Memory B cell (primary cell): Measurements from ENCODE around the gene EXD1.
"Not testable (repeated sequence)": the region's sequence is repeated elsewhere in the genome, so short reads cannot be mapped to it uniquely, and the experiment has no call there.

ENCODE experiments used
- ATAC-seq: fragments of 150-1000 bp; cut with Tn5 transposase; 2 replicates; pipeline ENCODE4 v1.10.0; 2021; ENCODE audit warnings: low read depth, mild to moderate bottlenecking, moderate library complexity
- DNase-seq, 2 donors: peaks; one replicate each; pipeline ENCODE4 v3.0.0; 2022; ENCODE audit warnings: low spot score in 2 of 2
- H3K27ac Mint-ChIP-seq: one replicate; pipeline ENCODE4 v1.8.0; 2022; ENCODE audit warnings: mild to moderate bottlenecking, moderate library complexity, mixed read lengths
- H3K27me3 Mint-ChIP-seq: one replicate; pipeline ENCODE4 v1.8.0; 2022; ENCODE audit warnings: mixed read lengths
- H3K36me3 Mint-ChIP-seq: one replicate; pipeline ENCODE4 v1.8.0; 2022; ENCODE audit warnings: mild to moderate bottlenecking, mixed read lengths
- H3K4me1 Mint-ChIP-seq: one replicate; pipeline ENCODE4 v1.8.0; 2022; ENCODE audit warnings: mixed read lengths
- H3K4me3 Mint-ChIP-seq: one replicate; pipeline ENCODE4 v1.8.0; 2022; ENCODE audit warnings: mild to moderate bottlenecking, moderate library complexity, mixed read lengths
- H3K9me3 Mint-ChIP-seq: one replicate; pipeline ENCODE4 v1.8.0; 2022; ENCODE audit warnings: mixed read lengths

The EXD1 gene

DNA sequence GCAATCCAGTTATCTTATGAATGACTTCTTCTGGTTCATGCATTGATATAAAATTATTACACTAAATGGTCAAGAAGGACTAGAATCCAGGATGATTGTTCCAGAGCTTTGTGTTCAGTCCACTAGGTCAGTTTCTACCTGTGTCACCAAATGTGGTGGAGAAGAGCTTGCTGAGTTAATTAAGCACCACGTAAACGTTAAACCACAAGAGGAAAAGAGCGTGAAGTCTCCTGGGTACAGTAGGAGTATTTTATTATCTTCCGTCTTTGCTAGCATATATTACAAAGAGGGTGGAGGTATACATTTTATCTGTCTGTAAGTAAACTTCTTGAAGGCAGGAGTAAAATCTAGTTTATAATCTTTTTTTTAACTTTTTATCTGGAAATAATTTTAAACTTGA is 24.0 kb upstream of the EXD1 start:
- Mint-ChIP-seq H3K36me3 (peaks cover 6% of the 10 kb centered on the region), H3K27ac (no peak overlapping the region), H3K4me3 (no peak overlapping the region), H3K4me1 (peaks cover 11% of the 10 kb centered on the region), H3K9me3 (no peaks in the 10 kb centered on the region), H3K27me3 (no peaks in the 10 kb centered on the region)
- ATAC-seq (no peak), DNase-seq (no peak)

DNA sequence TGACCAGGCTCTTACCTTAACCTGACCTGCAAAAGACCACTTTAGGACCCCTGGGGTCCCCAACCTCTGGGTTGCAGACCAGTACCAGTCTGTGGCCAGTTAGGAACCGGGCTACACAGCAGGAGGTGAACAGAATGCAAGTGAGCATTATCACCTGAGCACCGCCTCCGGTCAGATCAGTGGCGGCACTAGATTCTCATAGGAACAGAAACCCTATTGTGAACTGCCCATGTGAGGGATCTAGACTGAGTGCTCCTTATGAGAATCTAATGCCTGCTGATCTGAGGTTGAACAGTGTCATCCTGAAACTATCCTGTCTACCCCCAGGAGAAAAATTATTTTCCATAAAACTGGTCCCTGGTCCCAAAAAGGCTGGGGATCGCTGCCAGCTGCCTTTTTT is 20.9 kb upstream of the EXD1 start:
- H3K27ac Mint-ChIP-seq: no peak overlapping the region

DNA sequence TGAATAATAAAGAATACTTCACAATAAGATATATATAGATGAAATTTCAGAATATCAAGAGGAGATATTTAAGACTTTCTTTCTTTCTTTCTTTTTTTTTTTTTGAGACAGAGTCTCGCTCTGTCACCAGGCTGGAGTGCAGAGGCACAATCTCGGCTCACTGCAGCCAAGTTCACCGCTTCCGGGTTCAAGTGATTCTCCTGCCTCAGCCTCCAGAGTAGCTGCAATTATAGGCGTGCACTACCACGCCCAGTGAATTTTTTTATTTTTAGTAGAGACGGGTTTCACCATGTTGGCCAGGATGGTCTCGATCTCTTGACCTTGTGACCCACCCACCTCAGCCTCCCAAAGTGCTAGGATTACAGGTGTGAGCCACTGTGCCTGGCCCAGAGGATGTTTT is 20.2 kb upstream of the EXD1 start:
- not testable (repeated sequence) for H3K36me3 Mint-ChIP-seq, DNase-seq, H3K27me3 Mint-ChIP-seq, H3K4me1 Mint-ChIP-seq, H3K9me3 Mint-ChIP-seq, H3K27ac Mint-ChIP-seq, ATAC-seq, H3K4me3 Mint-ChIP-seq

More for the DNA sequence above, 20.9 kb upstream of the EXD1 start:
- ATAC-seq (no peak), DNase-seq (no peak)
- Mint-ChIP-seq H3K4me1 (peaks cover 3% of the 10 kb centered on the region), H3K9me3 (no peaks in the 10 kb centered on the region), H3K27me3 (no peaks in the 10 kb centered on the region), H3K4me3 (no peak overlapping the region), H3K36me3 (peaks cover 2% of the 10 kb centered on the region)

DNA sequence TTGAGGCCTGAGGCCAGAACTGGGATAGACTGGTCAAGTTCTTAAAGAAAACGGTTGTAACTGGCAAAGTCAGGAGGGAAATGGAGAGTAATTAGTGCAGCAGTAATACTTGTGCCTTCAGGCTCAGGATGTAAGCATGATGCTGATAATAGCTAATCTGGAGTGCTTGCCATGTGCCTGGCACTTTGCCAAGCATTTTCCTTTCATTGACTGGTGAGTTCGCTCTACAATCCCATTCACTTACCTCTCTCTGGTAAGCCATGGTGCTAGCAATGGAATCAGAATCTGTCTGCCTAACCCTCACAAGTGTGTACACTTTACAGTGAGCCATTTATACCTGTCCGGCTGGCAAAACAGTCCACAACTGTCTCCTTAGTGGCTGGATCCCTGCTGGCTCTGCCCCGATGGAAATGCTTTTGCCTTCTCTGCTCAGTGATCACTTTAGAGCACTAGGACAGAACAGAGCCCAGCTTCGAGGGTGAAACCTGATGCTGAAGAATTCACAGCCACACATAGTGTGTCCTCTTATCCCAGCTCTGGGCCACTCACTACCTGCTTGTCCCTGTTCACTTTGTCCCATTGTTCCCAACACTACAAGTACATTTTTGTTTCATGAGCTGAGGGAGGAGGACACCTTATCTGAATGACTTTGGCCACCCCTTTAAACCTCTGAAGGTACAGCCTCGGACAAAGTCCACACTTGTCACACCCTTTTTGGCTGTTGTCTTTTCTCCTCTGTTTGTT is 10.8 kb upstream of the EXD1 start:
- H3K36me3 Mint-ChIP-seq: peaks cover 8% of the 10 kb centered on the region
- H3K9me3 Mint-ChIP-seq: no peaks in the 10 kb centered on the region
- H3K4me1 Mint-ChIP-seq: peaks cover 4% of the 10 kb centered on the region
- no peaks in the 10 kb centered on the region for H3K27me3 Mint-ChIP-seq
- no peak overlapping the region for H3K27ac Mint-ChIP-seq
- ATAC-seq: no peak
- DNase-seq: no peak
- H3K4me3 Mint-ChIP-seq: no peak overlapping the region

DNA sequence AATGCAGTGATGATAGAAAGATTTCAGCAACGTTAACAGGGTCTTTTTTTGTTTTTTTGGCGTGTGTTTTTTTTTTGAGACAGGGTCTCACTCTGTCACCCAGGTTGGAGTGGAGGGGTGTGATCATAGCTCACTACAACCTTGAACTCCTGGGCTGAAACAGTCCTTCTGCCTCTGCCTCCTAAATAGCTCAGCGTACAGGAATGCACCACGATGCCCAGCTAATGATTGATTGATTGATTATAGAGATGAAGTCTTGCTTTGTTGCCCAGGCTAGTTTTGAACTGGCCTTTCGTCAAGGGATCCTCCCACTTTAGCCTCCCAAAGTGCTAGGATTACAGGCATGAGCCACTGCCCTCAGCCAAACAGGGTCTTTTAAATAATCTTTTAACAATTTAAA is 7.5 kb upstream of the EXD1 start:
- DNase-seq: no peak
- Mint-ChIP-seq H3K27me3 (no peaks in the 10 kb centered on the region), H3K27ac (no peak overlapping the region), H3K4me1 (peaks cover 11% of the 10 kb centered on the region), H3K36me3 (peaks cover 3% of the 10 kb centered on the region), H3K9me3 (no peaks in the 10 kb centered on the region), H3K4me3 (no peak overlapping the region)
- ATAC-seq: no peak

DNA sequence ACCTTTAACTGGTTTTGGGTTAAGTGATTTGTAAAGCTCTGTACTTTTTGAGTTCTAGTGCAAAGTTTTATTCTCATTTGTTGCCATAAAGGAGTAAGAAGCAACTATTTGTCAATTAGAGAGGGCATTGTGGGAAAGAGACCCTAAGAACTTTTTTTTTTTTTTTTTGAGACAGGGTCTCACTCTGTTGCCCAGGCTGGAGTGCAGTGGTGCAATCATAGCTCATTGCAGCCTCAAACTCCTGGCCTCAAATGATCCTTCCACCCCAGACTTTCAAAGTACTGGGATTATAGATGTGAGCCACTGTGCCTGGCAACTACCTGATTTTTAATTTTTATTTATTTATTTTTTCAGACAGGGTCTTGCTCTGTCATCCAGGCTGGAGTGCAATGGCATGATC is 5.4 kb upstream of the EXD1 start:
- Mint-ChIP-seq H3K4me3 (no peak overlapping the region), H3K27ac (no peak overlapping the region), H3K27me3 (no peaks in the 10 kb centered on the region), H3K4me1 (peaks cover 20% of the 10 kb centered on the region), H3K36me3 (no peaks in the 10 kb centered on the region), H3K9me3 (no peaks in the 10 kb centered on the region)
- ATAC-seq: no peak
- DNase-seq: no peak

DNA sequence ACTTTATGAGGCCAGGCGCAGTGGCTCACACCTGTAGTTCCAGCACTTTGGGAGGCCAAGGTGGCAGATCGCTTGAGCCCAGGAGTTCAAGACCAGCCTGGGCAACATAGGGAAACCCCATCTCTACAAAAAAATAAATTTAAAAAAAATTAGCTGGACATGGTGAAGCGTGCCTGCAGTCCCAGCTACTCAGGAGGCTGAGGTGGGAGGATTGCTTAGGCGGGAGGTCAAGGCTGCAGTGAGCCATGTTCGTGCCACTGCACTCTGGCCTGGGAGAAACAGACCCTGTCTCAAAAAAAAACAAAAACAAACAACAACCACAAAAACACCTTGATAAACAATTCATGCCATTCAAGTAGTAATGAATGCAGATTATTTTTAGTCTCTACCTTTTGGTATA is 4.7 kb upstream of the EXD1 start:
- not testable (repeated sequence) for H3K27ac Mint-ChIP-seq, H3K36me3 Mint-ChIP-seq, H3K27me3 Mint-ChIP-seq, ATAC-seq, H3K4me3 Mint-ChIP-seq, H3K9me3 Mint-ChIP-seq, DNase-seq
- peaks cover 20% of the 10 kb centered on the region for H3K4me1 Mint-ChIP-seq

DNA sequence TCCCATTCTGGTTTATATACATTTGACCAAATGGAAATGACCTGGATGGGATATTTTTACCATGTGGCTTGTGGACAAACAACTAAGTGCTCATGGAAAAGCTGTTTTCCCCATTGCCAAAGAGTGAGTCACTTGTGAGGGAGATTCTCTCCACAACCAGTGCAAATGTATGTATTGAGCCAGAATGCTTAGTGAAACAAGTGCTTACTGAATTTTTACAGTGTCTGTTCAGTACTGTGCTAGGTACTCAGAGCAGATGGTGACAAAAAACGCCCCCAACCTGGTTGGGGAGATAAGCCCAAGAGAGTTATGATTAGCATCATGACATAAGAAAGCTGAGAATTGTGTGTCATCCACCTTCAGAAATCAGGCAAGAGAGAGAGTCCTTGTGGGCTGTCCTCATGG is 2.8 kb upstream of the EXD1 start:
- H3K27ac Mint-ChIP-seq: no peak overlapping the region
- peaks cover 20% of the 10 kb centered on the region for H3K4me1 Mint-ChIP-seq
- H3K36me3 Mint-ChIP-seq: no peaks in the 10 kb centered on the region
- ATAC-seq (no peak), DNase-seq (no peak)
- H3K4me3 Mint-ChIP-seq: no peak overlapping the region
- no peaks in the 10 kb centered on the region for H3K27me3 Mint-ChIP-seq
- H3K9me3 Mint-ChIP-seq: no peaks in the 10 kb centered on the region

DNA sequence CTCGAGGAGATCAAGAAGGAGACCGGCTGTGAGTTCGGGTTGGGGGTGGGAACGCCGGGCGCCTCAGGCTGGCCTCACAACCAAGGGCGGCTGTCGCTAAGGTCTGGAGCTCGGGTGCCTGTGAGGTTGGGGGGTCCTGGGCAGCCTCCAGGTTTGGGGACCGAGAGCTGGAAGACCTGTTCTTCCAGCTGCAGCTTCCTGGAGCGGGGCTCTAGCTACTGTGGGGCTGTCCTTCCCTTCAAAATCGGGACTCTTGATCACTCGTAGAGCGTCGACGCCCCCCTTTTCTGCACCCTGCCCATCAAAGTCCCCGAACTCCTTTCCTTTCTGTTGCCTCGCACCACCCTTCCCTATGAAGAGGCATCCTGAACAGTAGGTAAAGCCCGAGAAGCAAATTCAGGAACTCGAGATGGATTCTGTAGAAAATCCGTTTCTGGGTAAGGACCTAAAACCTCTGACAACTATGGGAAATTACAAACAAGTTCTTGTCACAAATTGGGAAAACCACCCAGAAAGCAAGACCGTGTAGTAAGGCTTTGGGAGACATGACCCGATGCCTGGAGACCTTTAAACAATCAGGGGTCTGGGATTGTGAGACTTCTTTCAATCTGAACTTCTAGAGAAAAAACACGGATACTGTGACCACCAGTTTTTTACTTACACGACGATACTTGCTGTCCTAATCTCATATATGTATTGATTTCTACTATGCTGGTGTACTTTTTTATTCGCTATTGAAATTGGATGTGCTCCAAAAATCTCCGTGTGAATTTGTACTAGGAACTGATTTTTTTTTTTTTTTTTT is 1.1 kb upstream of the EXD1 start:
- ATAC-seq (peak; percentile 38), DNase-seq (no peak)
- Mint-ChIP-seq H3K4me3 (peak overlapping the region; percentile 93), H3K4me1 (peaks cover 15% of the 10 kb centered on the region), H3K27ac (peak overlapping the region; percentile 94), H3K9me3 (no peaks in the 10 kb centered on the region), H3K36me3 (no peaks in the 10 kb centered on the region), H3K27me3 (no peaks in the 10 kb centered on the region)

DNA sequence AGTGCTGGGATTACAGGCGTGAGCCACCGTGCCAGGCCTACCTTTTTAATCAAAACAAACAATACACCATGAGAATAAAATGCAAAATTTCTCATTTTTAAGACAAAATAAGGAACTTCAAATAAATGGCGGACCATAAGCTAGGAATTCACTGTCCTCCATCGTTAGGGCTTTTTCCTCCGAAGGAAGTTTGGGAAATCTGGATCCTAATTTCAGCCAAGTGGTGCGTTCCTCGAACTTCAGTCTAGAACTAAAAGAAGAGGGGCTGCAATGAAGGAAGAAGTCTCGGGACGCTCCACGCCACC is 260 bp downstream of the EXD1 start:
- H3K9me3 Mint-ChIP-seq: no peaks in the 10 kb centered on the region
- ATAC-seq (no peak), DNase-seq (no peak)
- peak overlapping the region; percentile 93 for H3K4me3 Mint-ChIP-seq
- no peaks in the 10 kb centered on the region for H3K36me3 Mint-ChIP-seq
- H3K27ac Mint-ChIP-seq: peak overlapping the region; percentile 94
- no peaks in the 10 kb centered on the region for H3K27me3 Mint-ChIP-seq
- peaks cover 15% of the 10 kb centered on the region for H3K4me1 Mint-ChIP-seq

DNA sequence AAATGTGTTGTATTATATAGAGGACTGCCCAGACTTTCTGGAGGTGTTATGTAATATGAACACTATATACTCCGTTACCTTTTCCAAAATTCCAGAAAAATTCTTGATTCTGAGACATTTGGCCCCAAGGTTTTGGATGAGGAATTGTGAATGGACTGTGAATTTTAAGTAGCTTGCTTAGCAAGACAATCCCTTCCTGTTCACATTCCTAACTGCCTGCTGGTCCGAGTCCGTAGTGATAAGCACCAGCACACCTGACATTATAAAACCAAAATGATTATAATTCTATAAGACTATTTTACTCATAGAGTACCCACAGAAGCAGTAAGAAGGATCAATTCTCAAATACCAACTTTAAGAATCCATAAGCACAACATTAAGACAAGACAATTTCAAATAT is 11.2 kb downstream of the EXD1 start:
- H3K4me3 Mint-ChIP-seq: no peak overlapping the region
- H3K27ac Mint-ChIP-seq: no peak overlapping the region
- ATAC-seq: no peak
- peaks cover 17% of the 10 kb centered on the region for H3K27me3 Mint-ChIP-seq
- H3K4me1 Mint-ChIP-seq: no peaks in the 10 kb centered on the region
- no peaks in the 10 kb centered on the region for H3K36me3 Mint-ChIP-seq
- no peaks in the 10 kb centered on the region for H3K9me3 Mint-ChIP-seq
- no peak for DNase-seq

DNA sequence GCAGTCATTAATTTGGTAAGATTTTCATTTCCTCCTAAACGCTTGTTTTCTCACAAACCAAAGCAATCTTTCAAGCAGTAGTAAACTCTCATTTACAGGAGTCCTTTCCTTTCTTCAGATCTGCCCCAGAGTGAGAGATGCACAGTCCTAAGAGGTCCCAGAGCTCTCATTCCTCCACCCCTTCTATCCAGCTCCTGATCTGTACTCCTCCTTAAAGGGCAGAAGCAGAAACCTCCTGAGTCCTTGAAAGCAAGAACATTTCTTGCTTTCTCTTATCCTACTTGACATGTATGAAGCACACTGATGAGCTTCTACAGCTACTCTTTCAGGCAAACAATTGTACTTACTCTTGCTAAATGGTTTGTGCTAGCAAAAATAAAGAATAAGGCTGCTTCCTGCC is 11.7 kb downstream of the EXD1 start:
- Mint-ChIP-seq H3K9me3 (no peaks in the 10 kb centered on the region), H3K36me3 (no peaks in the 10 kb centered on the region), H3K27ac (no peak overlapping the region), H3K4me3 (no peak overlapping the region), H3K4me1 (no peaks in the 10 kb centered on the region), H3K27me3 (peaks cover 16% of the 10 kb centered on the region)
- ATAC-seq (no peak), DNase-seq (no peak)

DNA sequence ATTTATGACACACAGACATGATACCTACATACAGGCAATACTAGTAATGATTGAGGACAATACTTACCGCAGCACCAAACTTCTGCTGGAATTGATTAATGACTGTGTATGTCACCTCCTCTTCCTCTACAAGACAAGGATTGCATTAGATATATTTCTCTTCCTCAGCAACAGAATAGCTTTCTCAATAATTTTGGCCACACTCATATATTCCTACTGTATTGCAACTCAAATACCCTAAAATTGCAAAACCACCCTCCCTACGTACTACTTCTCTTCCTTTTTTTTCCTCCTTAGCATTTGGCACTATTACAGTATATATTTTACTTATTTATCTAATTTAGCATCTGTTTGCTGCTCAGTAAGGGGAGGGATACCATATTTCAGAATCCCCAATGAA is 14.8 kb downstream of the EXD1 start:
- Mint-ChIP-seq H3K27ac (no peak overlapping the region), H3K36me3 (no peaks in the 10 kb centered on the region), H3K27me3 (peaks cover 11% of the 10 kb centered on the region), H3K4me1 (no peaks in the 10 kb centered on the region), H3K9me3 (no peaks in the 10 kb centered on the region), H3K4me3 (no peak overlapping the region)
- no peak for DNase-seq
- ATAC-seq: no peak

DNA sequence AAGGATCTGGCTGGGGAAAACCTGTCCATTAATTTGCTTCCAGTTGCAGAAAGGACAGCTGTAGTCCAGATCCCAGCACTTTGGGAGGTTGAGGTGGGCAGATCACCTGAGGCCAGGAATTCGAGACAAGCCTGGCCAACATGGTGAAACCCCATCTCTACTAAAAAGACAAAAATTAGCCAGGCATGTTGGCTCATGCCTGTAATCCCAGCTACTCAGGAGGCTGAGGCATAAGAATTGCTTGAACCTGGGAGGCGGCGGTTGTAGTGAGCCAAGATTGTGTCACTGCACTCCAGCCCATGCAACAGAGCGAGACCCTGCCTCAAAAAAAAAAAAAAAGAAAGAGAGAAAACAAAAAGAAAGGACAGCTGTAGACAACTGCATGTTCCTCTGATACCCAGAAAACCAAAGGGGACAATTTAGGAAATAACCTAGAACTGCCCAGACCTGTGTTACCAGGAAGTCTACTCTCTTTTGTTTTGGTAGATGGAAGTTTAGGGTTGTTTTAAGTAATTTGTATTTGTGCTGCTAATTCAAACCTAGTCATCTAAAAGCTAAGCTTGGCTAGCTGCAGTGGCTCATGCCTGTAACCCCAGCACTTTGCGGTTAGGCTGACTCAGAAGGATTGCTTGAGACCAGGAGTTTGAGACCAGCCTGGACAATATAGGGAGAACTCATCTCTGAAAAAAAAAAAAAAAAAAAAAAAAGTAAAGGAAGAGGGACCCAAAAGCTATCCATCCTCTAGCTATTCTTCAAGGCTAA is 22.7 kb downstream of the EXD1 start:
- no peak for ATAC-seq
- H3K36me3 Mint-ChIP-seq: no peaks in the 10 kb centered on the region
- H3K9me3 Mint-ChIP-seq: no peaks in the 10 kb centered on the region
- H3K27me3 Mint-ChIP-seq: peaks cover 5% of the 10 kb centered on the region
- no peak overlapping the region for H3K4me3 Mint-ChIP-seq
- H3K4me1 Mint-ChIP-seq: no peaks in the 10 kb centered on the region
- no peak for DNase-seq
- H3K27ac Mint-ChIP-seq: no peak overlapping the region
